Nephron progenitor cell (in vitro differentiated cells): ENCODE measurements around the gene RPL15.

Experiments
- DNase-seq: peaks from one replicate; pipeline ENCODE4 v3.0.0; 2021
- H3K27ac Mint-ChIP-seq: 2 replicates; pipeline ENCODE4 v1.8.0; 2021; ENCODE audit warnings: mild to moderate bottlenecking, moderate library complexity, mixed read lengths
- H3K27me3 Mint-ChIP-seq: 2 replicates; pipeline ENCODE4 v1.8.0; 2021; ENCODE audit warnings: mild to moderate bottlenecking, low read depth, mixed read lengths; ENCODE audit not compliant: poor library complexity
- H3K36me3 Mint-ChIP-seq: 2 replicates; pipeline ENCODE4 v1.8.0; 2021; ENCODE audit warnings: low read depth, mixed read lengths
- H3K4me1 Mint-ChIP-seq: 2 replicates; pipeline ENCODE4 v1.8.0; 2021; ENCODE audit warnings: mixed read lengths
- H3K4me3 Mint-ChIP-seq: 2 replicates; pipeline ENCODE4 v1.8.0; 2021; ENCODE audit warnings: mild to moderate bottlenecking, moderate library complexity, mixed read lengths
- H3K9me3 Mint-ChIP-seq: 2 replicates; pipeline ENCODE4 v1.8.0; 2021; ENCODE audit warnings: mild to moderate bottlenecking, moderate library complexity, mixed read lengths
- CTCF ChIP-seq: fragments of 200-600 bp; sonication (generic); IDR thresholded peaks from 2 replicates; pipeline ENCODE4 v1.5.0; 2021; ENCODE audit warnings: antibody characterized with exemption

The RPL15 gene

DNA sequence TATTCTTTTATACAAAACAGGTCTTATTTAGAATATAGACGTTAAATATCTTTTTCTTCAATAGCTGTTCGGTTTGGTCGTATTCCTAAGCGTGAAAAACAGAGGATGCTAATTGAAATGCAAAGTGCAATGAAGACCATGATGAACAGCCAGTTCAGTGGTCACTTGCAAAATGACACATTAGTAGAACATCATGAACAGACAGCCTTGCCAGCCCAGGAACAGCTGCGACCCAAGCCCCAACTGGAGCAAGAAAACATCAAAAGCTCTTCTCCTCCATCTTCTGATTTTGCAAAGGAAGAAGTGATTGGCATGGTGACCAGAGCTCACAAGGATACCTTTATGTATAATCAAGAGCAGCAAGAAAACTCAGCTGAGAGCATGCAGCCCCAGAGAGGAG, 45.0 kb downstream of the RPL15 start:
- TF ChIP-seq CTCF = no peak
- Mint-ChIP-seq H3K4me1 (no peaks in the 10 kb centered on the region), H3K9me3 (no peaks in the 10 kb centered on the region), H3K27ac (no peak overlapping the region), H3K36me3 (peaks cover 78% of the 10 kb centered on the region), H3K27me3 (no peaks in the 10 kb centered on the region), H3K4me3 (no peak overlapping the region)
- DNase-seq = no peak

DNA sequence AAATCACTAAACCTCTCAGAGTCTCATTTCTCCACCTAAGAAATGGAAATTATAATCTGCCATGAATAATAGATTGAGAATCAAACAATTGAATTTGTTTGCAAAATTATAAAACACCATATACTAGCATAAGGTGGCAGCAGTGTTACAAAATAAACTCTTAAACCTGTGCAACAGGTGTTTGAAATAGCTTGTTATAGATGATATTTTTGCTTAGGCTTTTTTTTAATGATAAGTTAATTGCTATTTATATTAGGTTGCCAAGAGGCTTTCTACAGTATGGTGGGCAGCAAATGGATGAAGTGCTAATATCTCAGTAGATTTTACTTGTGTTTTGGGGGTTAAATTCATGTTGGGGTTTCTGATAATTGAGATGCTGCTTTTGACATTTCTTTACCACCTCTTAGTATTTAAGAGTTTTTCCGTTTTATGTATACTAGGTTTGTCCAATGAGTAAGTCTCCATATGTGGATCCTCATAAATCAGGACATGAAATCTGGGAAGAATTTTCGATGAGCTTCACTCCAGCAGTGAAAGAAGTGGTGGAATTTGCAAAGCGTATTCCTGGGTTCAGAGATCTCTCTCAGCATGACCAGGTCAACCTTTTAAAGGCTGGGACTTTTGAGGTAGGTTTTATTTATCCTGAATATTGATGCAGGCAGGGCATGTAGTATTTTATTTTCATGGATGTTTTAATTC, 47.8 kb downstream of the RPL15 start:
- DNase-seq = no peak
- H3K4me1 Mint-ChIP-seq = no peaks in the 10 kb centered on the region
- no peak overlapping the region for H3K27ac Mint-ChIP-seq
- no peaks in the 10 kb centered on the region for H3K27me3 Mint-ChIP-seq
- H3K4me3 Mint-ChIP-seq = no peak overlapping the region
- no peaks in the 10 kb centered on the region for H3K9me3 Mint-ChIP-seq
- TF ChIP-seq CTCF = no peak
- H3K36me3 Mint-ChIP-seq = peaks cover 74% of the 10 kb centered on the region

- Mint-ChIP-seq H3K4me3 (no peak overlapping the region), H3K36me3 (peaks cover 68% of the 10 kb centered on the region)
Measured at GRCh38 chr3:23966328-23966727, 49.4 kb downstream of the RPL15 start.

DNA sequence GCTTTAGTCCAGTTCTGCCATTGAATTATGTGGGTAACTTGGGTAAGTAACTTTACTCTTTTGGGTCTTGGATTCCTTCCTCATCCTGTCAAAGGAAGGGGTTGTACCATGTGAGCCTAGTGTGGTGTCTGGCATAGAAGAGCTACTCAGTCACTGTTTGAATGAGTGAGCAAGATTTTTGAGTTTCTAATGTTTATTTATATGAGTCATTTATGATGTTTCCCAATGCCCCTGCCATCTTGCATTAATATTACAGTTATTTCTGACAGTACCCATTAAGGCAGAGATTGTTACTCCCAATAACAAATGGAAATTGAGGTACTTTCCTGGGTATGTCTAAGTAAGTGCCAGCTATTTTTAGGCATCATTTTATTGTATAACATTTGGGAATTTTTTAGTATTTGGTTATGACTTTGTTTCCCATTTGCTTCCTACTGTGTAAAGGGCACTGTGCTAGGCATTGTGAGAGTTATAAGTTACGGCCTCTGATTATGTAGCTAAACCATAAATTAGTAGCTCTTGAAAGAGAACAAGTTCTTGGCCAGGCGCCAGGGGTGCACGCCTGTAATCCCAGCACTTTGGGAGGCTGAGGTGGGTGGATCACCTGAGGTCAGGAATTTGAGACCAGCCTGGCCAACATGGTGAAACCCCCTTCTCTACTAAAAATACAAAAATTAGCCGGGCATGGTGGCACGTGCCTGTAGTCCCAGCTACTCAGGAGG, 51.7 kb downstream of the RPL15 start:
- Mint-ChIP-seq H3K4me1 (no peaks in the 10 kb centered on the region), H3K9me3 (no peaks in the 10 kb centered on the region), H3K36me3 (peaks cover 51% of the 10 kb centered on the region), H3K27me3 (no peaks in the 10 kb centered on the region), H3K4me3 (no peak overlapping the region), H3K27ac (no peak overlapping the region)
- no peak for DNase-seq
- TF ChIP-seq CTCF = no peak

More at GRCh38 chr3:23966328-23966727, 49.4 kb downstream of the RPL15 start:
- Mint-ChIP-seq H3K27ac (no peak overlapping the region), H3K9me3 (no peaks in the 10 kb centered on the region), H3K27me3 (no peaks in the 10 kb centered on the region), H3K4me1 (no peaks in the 10 kb centered on the region)
- TF ChIP-seq CTCF = no peak
- DNase-seq = no peak

DNA sequence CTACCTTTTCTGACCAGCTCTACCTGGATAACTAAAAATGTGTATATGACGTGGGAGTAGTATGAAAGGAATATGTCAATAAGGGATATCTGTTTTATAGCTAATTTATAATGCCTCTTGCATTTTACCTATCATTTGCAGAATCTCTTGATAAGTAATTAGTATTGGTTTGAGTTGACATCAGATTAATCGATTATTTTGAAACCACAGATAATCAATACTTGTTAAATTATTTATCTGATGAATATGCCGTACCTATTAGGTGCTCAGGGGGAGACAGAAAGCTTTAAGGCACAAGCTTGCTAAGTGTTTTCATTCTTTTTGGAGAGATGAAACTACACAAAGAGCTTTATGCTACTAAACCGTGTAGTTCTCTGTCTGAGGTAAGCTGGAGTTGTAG, 52.5 kb downstream of the RPL15 start:
- peaks cover 48% of the 10 kb centered on the region for H3K36me3 Mint-ChIP-seq
- H3K9me3 Mint-ChIP-seq = no peaks in the 10 kb centered on the region
- no peak for TF ChIP-seq CTCF
- DNase-seq = no peak
- H3K27me3 Mint-ChIP-seq = no peaks in the 10 kb centered on the region
- H3K27ac Mint-ChIP-seq = no peak overlapping the region
- H3K4me3 Mint-ChIP-seq = no peak overlapping the region
- no peaks in the 10 kb centered on the region for H3K4me1 Mint-ChIP-seq
